Measurements from ENCODE around the gene HSPB7.

- no peak for TF ChIP-seq POLR2A (IDR thresholded peaks at IDR 0.05)
- TF ChIP-seq, protein P1, sequence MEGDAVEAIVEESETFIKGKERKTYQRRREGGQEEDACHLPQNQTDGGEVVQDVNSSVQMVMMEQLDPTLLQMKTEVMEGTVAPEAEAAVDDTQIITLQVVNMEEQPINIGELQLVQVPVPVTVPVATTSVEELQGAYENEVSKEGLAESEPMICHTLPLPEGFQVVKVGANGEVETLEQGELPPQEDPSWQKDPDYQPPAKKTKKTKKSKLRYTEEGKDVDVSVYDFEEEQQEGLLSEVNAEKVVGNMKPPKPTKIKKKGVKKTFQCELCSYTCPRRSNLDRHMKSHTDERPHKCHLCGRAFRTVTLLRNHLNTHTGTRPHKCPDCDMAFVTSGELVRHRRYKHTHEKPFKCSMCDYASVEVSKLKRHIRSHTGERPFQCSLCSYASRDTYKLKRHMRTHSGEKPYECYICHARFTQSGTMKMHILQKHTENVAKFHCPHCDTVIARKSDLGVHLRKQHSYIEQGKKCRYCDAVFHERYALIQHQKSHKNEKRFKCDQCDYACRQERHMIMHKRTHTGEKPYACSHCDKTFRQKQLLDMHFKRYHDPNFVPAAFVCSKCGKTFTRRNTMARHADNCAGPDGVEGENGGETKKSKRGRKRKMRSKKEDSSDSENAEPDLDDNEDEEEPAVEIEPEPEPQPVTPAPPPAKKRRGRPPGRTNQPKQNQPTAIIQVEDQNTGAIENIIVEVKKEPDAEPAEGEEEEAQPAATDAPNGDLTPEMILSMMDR (IDR thresholded peaks at IDR 0.05) = no peak
Measured at GRCh38 chr1:15975358-15975804, 42.5 kb downstream of the HSPB7 start.
